NCI-H146 treated with DMSO at 0.1 percent for 48 hours (cell line): Measurements from ENCODE around the gene NUMA1.

Experiments
- DNase-seq: peaks from one replicate; lab custom pipeline; 2025; ENCODE audit not compliant: unreplicated experiment; lab: John Stamatoyannopoulos, UW

The NUMA1 gene

DNA sequence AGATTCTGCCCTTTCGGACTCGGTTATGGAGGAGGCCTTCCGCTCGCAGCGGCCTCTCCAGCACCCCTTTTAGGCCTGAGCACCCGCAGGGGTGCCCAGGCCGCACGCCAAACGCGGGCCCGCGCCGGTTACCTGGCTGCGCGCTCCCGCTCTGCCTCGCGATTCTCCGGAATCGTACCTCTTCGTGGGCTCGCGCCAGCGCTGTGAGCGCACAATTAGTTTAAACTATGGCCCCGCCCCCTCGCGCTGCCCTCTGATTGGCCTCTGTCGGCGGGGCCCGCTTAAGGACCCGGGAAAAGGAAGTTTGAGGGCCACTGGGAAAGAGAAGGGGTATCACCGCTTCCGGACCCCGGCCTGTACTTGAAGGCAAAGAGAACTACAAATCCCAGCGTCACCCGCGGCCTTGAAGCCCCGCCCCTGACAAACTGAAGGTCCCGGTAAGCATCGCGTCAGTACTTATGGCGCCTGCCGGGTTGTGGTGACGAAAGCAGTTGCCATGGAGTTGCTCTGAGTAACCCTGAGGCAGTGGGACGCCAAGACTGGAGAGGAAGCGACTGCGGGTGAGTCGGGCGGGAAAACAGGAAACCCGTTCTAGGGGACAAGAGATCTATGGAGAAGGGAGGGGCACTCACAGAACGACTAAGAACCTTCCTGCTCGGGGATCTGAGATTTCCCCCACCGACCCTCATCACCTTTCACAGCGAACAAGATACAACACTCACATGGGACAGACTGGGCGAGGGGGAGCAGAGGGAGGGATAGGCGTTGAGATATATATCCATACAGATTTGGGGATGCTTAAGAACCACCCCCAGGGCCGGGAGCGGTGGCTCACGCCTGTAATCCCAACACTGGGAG, at the start of gene NUMA1, which contains the start of gene LRRC51:
Gene NUMA1 (minus strand): TSS at position 217 of the 858 bp plus-strand sequence. CDS start 44,599 bp downstream, outside the sequence.
Gene LRRC51 (plus strand): TSS at position 525 of the 858 bp plus-strand sequence. CDS start 8,234 bp downstream, outside the sequence.
- peak; percentile 99 for DNase-seq

DNA sequence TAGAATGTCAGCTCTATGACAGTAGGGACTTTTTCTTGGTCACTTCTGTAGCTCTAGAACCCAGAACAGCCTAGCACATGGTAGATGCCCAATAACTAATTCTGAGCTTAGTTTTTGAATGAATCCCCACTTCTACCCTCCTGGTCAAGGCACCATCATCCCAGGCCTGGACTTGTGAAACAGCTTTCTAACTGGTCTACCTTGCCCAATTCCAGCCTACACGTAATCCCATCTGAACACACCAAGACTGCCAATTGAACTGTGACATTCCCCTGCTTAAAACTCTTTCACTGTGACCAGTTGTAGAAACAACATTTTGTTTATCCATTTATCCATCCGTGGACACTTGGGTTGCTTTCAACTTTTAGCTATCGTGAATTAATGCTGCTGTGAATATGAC, 49.0 kb upstream of the NUMA1 start:
- no peak for DNase-seq

- DNase-seq: no peak
These were observed 47.6 kb upstream of the NUMA1 start for GRCh38 chr11:72127923-72128322.

- no peak for DNase-seq
These were observed 45.6 kb upstream of the NUMA1 start for GRCh38 chr11:72125956-72126355.

DNA sequence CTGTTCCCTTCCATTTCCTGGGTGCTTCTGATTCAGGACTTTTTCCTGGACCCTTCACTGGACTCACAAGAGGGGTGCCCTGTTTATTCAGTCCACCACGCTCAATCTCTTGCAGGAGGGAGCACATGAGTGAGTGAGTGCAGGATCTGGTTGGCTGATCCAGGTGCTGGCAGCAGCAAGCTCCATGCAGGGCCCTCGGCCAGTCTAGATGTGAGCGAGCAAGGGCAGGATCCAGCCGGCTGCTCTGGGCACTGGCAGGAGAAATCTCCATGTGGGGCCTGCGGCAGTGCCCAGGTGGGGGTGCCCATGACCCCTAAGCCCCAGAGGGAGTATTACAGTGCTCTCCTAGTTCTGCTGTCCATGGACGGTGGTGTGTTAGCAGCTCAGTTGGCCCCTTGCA, 43.7 kb upstream of the NUMA1 start:
- DNase-seq: no peak

DNA sequence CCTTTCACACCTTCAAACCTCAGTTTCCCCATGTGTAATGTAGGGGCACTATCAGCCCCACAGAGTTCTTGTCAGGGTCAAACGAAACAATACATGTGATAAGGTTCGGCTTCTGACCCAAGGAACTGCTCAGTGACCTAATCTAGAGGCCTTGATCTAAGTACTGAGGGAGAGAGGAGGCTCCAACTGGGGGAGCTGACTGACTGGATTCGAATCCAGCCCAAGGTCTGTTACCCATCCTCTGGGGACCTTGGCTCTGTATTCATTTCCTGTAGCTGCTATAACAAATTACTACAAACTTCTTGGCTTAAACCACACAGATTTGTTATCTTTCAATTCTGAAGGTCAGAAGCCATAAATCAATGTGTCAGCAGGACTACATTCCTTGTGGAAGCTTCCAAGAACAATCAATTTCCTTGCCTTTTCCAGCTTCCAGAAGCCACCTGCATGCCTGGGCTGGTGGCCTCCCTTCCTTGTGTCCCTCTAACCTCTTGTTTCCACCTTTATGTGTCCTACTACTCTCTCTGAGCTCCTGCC, 42.8 kb upstream of the NUMA1 start:
- no peak for DNase-seq

DNA sequence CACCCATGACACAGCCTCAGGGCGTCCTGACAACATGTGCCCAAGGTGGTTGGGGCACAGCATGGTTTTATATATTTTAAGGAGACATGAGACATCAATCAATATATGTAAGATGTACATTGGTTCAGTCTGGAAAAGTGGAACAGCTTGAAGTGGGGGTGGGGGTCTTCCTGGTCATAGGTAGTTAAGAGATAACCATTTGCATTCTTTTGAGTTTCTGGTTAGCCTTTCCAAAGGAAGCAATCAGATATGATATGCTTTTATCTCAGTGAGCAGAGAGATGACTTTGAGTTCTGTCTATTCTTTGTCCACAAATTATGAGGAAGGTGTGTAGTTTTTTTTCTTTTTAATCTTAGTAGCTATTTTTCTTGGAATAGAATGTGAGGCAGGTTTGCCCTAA, 42.3 kb upstream of the NUMA1 start:
- DNase-seq: no peak

DNA sequence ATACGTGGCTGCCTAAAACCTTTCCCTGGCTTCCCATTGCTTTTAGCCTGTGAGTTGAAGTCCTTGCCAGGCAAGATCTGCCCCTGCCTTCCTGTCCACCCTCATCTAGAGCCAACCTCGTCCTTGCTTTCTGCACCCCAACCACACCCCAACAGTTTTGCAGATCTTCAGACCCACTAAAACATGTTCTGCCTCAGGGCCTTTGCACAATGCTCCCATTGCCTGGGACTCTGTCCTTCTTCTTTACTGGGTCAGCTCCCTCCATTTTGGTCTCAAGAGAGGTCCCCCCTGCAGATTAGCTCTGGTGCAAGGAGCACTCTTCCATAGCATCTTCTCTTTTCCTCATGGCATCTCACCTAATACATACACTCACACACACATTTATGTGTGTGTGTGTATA, 40.6 kb upstream of the NUMA1 start:
- no peak for DNase-seq

- DNase-seq: no peak
These were observed 38.9 kb upstream of the NUMA1 start for GRCh38 chr11:72119198-72119597.

DNA sequence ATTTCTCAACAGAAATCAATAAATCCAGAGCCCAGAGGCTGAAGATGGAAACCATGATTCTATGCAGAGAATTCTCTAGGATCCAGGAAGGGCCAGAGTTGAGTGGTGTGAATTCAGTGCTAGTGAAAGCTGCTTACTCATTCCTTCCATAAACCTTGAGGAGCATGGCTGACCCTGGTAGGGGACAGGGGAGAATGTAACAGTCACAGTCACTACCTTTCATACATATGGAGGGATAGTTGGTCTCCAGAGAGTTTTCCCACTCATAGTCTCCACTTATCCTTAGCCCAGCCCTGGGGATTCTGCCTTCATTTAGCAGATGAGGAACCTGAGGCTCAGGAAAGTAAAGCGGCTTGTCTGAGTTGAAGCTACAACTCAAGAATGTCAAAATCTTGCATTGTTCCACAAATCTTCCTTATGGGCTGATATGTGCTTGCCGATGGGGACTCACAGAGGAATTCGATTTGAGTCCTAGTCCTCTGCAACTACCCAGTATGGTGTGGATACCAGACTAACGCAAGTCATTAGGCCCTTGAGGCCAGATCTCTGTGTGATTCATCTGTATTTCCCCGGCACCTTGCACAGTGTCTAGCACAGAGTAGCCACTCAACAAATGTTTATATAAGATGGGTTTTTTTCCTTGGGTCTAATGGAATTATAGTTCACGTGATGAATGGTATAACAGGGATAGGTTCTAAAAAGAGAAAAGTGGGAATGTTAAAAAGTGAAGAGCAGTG, 35.8 kb upstream of the NUMA1 start:
- no peak for DNase-seq

DNA sequence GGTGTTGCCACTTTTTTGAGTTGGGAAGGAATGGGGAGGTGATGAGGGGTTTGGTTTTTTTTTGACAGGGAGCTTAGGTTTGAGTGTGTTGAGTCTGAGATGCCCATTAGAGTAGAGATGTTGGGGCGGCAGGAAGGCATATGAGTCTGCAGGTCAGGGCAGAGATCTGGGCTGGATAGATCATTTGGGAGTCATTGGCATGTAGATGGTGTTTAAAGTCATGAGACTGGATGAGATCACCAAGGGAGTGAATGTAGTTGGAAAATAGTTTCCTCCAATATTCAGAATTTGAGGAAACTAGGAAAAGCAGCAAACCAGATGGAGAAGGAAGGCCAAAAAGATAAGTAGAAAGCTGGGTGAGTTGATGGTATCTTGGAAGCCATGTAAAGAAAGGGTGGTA, 34.2 kb upstream of the NUMA1 start:
- DNase-seq: no peak

DNA sequence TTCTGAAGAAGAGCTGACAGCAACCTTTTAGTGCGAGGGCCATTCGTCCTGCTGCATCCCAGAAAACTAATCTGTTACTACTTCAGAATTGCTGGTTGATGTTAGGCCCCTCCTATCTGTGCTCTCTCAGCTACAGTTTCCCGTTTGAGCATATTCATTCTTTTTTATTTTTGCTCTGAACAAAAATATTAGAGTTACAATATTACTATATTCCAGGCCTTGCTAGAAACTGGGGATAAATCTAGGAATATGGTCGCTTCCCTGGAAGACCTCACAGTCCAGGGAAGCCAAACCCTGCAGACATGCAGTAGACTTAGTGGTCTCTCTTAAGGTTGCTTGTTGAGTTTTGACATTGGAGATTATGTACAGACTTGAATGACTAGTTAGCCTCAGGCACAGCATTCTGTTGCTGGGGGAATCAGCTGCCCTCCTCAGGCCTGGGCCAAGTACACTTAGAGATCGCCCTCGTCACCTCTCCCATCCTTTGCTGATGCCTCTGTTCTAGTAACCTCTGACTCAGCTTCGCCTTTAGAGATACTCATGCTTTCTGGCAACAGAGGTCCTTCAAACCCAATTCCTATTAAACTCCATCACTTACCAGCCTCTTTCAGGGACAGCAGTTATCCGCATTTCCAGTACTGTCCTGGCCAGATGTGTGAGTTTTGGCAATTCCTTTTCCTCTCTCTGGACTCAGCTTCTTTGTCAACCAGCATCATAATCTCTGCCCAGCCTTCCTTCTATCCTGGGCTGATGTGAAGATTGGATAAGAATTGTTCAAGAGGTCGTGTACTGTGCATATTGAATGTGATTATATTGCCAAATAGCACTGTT, 32.9 kb upstream of the NUMA1 start:
- DNase-seq: no peak

DNA sequence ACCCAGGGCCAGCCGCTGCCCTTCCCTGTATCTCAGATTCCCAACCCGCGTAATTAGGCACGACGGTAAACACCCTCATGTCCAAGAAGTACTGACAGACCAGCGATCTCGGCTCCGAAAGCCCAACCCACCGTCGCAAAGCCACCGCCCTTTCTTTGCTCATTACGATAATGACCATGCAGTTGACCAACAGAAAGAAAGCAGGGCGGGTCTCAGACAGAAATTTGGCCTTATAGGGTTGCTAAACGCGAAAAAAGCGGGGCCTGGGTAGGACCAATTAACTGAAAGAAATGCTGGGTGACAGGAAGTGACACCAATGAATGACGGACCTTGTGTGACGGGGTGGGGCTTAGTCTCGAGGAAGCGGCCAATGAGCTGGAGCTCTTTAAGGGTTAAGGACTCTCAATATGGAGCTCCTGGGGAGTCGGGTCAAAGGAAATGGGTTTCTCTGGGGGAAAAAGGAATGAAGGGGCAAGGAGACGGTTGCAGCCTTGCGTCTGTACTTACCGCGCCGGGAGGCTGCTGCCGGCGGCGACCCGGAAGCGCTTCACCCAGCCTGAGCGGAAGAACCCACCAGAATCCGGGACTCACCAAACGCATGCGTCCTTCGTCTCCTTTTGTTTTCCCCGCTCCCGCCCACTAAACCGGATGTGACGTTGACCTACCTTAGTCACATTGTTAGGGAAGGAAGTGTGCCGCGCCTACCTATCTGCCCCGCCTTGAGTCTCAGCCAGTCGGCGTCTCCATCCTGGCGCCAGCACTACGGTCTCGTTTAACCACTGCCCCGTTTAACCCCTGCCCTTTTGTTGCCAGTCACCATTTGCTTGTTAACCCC, 32.0 kb upstream of the NUMA1 start, which contains the start of gene ANAPC15:
Gene ANAPC15 (minus strand): TSS at position 553 of the 835 bp plus-strand sequence. CDS start 1,419 bp downstream, outside the sequence.
- peak; percentile 99 for DNase-seq

- DNase-seq: no peak
These were observed 31.2 kb upstream of the NUMA1 start for GRCh38 chr11:72111300-72112142.

GRCh38 chr11:72105888-72106287, 25.5 kb upstream of the NUMA1 start, which contains the start of gene TOMT:
Gene TOMT, plus strand, starts transcription at chr11:72105924. Its CDS starts 28 bp downstream, at chr11:72105952.
- no peak for DNase-seq

DNA sequence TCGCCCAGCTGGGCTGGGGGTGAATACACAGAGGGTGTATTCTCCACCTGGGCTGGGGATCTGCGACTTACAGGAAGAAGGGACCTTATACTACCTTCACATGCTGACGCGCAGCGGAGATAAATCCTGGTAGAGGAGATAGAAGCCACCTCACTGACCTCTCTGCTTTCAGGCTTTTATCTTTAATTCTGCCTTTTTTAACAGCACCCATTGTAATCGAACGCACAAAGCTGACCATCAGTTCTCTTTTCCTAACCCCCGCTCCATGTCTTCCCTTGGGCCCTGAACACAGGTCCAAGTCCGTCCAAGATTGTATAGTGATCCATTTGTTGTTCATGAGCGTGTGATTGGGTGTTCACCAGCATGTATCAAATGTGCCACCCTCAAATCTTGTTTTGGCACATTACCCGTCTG, 23.4 kb upstream of the NUMA1 start:
- DNase-seq: no peak

DNA sequence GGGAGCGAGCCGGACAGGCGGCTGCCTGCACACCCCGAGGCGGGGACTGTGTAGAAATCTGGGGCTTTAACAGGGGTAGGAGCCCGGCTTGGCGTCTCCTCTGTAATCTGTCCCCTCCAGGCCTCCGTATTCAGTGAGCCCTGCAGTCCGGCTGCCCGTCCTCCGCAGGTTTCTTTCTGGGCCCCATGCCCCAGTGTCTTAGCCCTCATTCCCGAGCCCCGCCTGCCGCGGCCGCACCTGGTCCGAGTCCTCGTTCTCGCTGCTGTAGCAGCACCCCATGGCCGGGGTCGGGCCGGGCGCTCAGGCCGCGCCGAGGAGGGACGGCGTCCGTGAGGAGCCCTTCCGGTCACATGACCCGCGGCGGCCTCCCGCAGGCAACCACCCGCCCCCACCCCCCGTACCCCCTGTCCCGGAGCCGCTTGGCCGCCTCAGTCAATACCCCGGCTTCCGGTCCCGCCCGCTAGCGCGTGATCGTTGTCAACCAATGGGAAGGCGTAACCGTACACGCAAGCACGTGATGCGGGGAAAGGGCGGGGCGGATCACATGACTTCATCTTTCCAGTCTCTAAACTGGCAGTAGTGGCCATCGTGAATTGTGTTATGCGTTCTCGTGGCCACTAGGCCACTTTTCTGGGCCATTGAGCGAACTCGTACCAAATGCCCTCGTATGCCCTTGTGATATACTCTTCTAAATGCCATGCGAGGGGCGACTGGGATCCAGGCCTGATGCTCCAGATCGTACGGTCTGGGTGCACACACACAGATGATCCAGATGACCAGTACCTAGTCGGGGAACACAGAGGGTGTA, 22.8 kb upstream of the NUMA1 start, which contains the start of gene LAMTOR1:
Gene LAMTOR1 (minus strand): TSS at position 352 of the 808 bp plus-strand sequence. CDS start 73 bp downstream, at position 279.
- peak; percentile 95 for DNase-seq

DNA sequence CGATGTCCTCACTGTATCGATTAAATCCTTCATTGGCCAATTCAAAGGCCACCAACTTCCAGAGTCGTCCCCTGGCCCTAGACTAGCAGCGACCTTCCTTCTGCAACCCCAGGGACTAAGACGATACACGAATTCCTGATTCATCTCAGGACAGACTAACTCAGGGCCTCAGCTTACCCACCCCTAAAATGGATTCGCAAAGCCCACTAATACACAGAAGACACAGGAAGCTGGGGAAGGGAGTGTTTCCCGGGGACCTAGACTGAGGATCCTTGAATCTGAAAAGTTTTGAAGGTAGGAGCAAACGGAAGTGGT, 22.2 kb upstream of the NUMA1 start:
- DNase-seq: no peak
